Vein endothelial cell (primary cell): ENCODE measurements around the gene FBXO34. TPM values are rescaled to one million over a fixed set of nuclear protein-coding genes. Genes with fewer than 3 reads are reported as not detected.

ENCODE experiments used
- small RNA-seq: library from RNA; depleted of rRNA; stranded (forward); fragments of <200 nt; gene quantifications from one replicate; pipeline ENCODE3, GENCODE V24; 2012
- total RNA-seq: library from RNA; depleted of rRNA; stranded (reverse); fragments of >200 nt; gene quantifications from 2 replicates; pipeline ENCODE4 v1.2.3, GENCODE V29; 2012

FBXO34 gene, protein sequence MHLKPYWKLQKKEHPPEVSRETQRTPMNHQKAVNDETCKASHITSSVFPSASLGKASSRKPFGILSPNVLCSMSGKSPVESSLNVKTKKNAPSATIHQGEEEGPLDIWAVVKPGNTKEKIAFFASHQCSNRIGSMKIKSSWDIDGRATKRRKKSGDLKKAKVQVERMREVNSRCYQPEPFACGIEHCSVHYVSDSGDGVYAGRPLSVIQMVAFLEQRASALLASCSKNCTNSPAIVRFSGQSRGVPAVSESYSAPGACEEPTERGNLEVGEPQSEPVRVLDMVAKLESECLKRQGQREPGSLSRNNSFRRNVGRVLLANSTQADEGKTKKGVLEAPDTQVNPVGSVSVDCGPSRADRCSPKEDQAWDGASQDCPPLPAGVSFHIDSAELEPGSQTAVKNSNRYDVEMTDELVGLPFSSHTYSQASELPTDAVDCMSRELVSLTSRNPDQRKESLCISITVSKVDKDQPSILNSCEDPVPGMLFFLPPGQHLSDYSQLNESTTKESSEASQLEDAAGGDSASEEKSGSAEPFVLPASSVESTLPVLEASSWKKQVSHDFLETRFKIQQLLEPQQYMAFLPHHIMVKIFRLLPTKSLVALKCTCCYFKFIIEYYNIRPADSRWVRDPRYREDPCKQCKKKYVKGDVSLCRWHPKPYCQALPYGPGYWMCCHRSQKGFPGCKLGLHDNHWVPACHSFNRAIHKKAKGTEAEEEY
- 22.2 and 22.6 TPM in 2 replicates for total RNA-seq

GRCh38 chr14:55270832-55271571, at the start of gene FBXO34:
Gene FBXO34, plus strand, starts transcription at chr14:55271421. Its CDS starts 78,970 bp downstream, at chr14:55350391.

Small RNA genes within 50 kb of the gene (small RNA-seq; reads per million reads assigned to genes)
- gene AL356801.1: not detected

Other genes starting within 250 kb of the FBXO34 start
- 7.5 and 13.5 TPM in 2 replicates for gene WDHD1, start 244.3 kb upstream of the FBXO34 start, total RNA-seq
- 23.8 and 31.9 TPM in 2 replicates for gene SOCS4, start 244.2 kb upstream of the FBXO34 start, total RNA-seq
- gene MAPK1IP1L, start 219.8 kb upstream of the FBXO34 start, total RNA-seq: 65.0 and 75.2 TPM in 2 replicates
- gene LGALS3, start 142.2 kb upstream of the FBXO34 start, total RNA-seq: 68.6 and 87.2 TPM in 2 replicates
- 24.2 and 50.6 TPM in 2 replicates for gene DLGAP5, start 79.8 kb upstream of the FBXO34 start, total RNA-seq
- gene ATG14, start 140.4 kb downstream of the FBXO34 start, total RNA-seq: 10.8 and 14.2 TPM in 2 replicates
- gene TBPL2, start 169.2 kb downstream of the FBXO34 start, total RNA-seq: not detected in 2 replicates